Aorta (tissue), 5 donors: ENCODE results near the gene EFCAB10. TPM values are rescaled to one million over a fixed set of nuclear protein-coding genes. Genes with fewer than 3 reads are reported as not detected.

Experiments used
- ATAC-seq: fragments of 200-7000 bp; cut with Tn5 transposase; one replicate; pipeline ENCODE4 v1.9.1; 2022; ENCODE audit warnings: moderate library complexity; ENCODE audit not compliant: low FRiP score
- DNase-seq, 2 donors: peaks; one replicate each; pipeline ENCODE4 v3.0.0-alpha.2; 2020
- H3K27ac ChIP-seq, 2 donors: one replicate each; pipeline ENCODE4 v1.5.1; 2013; ENCODE audit warnings: low read length in 2 of 2, mild to moderate bottlenecking in 2 of 2, moderate library complexity in 2 of 2, control low read depth in 1 of 2, inconsistent platforms in 1 of 2, low read depth in 1 of 2
- H3K27me3 ChIP-seq, 2 donors: one replicate each; pipeline ENCODE4 v1.6.1; 2013; ENCODE audit warnings: control low read depth in 1 of 2, low read length in 1 of 2, mild to moderate bottlenecking in 1 of 2, moderate library complexity in 1 of 2; ENCODE audit not compliant: insufficient read depth in 2 of 2, control insufficient read depth in 1 of 2
- H3K36me3 ChIP-seq, 2 donors: one replicate each; pipeline ENCODE4 v1.6.1; 2013; ENCODE audit warnings: control low read depth in 1 of 2, low read length in 1 of 2, mild to moderate bottlenecking in 1 of 2; ENCODE audit not compliant: insufficient read depth in 2 of 2, control insufficient read depth in 1 of 2
- H3K4me1 ChIP-seq, 2 donors: one replicate each; pipeline ENCODE4 v1.6.1; 2013; ENCODE audit warnings: low read length in 2 of 2, control low read depth in 1 of 2, mild to moderate bottlenecking in 1 of 2, moderate library complexity in 1 of 2; ENCODE audit not compliant: insufficient read depth in 2 of 2, control insufficient read depth in 1 of 2
- H3K4me3 ChIP-seq, 2 donors: one replicate each; pipeline ENCODE4 v1.5.1; 2013; ENCODE audit warnings: low read length in 2 of 2, control low read depth in 1 of 2, mild to moderate bottlenecking in 1 of 2
- H3K9me3 ChIP-seq: one replicate; pipeline ENCODE4 v1.6.1; 2013; ENCODE audit warnings: mild to moderate bottlenecking, low read length; ENCODE audit not compliant: control insufficient read depth
- WGBS, 2 donors: extraction: QIAGEN DNeasy Blood & Tissue Kit; methylation state at CpG; one replicate each; pipeline ENCODE4 v1.1.7; 2013; 5-methylcytosine and 5-hydroxymethylcytosine counted together
- intact Hi-C, 2 donors: fragments of 100-400 bp; cut with DNase I; formaldehyde crosslinking; loops; one replicate each; pipeline versions ENCODE4 v1.14.2 to v1.15.0; 2022
- polyA plus RNA-seq, 2 donors: library from polyadenylated mRNA; stranded (reverse); fragments of 200-250 nt; gene quantifications; one replicate each; pipeline ENCODE4 v1.2.3, GENCODE V29; 2013
- total RNA-seq, 2 donors: library from RNA; stranded (reverse); fragmentation: NEBNext Ultra II Directional; extraction: Animal tissue kit (Norgen Biotek cat#: 25700); gene quantifications; one replicate each; pipeline ENCODE4 v1.2.1, GENCODE V29; 2021
- donor health status: healthy with polysubstance abuse.
- donor health status: Bipolar disorder and iron deficiency.
- donor health status: DM: no; HTN: no; CAD: no.
- donor health status: DM: no; HTN: no; CAD: no.
- donor health status: DM: yes; HTN: yes; CAD: no.

Gene EFCAB10
- total and polyA plus RNA-seq, 4 donors: not detected

DNA sequence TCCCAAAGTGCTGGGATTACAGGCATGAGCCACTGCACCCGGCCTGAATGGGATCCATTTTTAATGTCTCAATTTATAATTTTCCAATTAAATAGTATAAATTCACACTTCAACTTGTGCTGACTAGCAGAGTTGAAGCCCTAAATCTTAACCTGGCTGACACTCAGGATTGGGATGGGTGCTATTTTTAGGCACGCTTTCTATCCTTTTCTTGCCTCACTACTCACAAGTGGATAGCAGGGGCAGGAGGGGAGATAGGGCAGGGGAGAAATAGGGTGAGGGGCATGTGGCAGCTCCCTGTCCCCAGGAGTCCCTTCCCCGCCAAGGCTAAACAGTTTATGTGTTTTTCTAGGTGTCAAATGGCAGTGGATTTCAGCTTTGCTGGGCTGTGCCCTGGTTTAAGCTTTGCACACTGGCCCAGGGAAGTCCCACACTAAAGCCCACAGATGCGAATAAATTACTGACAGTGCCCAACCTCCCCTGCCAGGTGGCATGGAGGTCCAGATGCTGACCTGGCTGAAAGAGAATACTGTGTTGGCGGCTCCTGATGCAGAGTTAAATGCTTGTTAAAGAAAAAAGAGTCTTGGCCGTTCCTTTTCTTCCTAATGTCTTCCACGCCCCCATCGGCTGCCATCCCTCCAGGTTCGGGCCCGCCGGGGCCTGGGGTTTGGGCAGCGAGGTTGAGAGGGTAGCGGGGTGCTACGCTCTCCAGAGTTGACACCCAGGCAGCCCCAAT lies 36.2 kb upstream of the EFCAB10 start:
- Histone ChIP-seq H3K36me3 (no peaks in the 10 kb centered on the region), H3K27me3 (no peaks in the 10 kb centered on the region), H3K9me3 (no peaks in the 10 kb centered on the region), H3K27ac (no peak overlapping the region), H3K4me3 (no peak overlapping the region), H3K4me1 (no peaks in the 10 kb centered on the region)
- intact Hi-C loops: no loop called here
- peak in 1 of 2 donors; percentile 68 for DNase-seq
- ATAC-seq: no peak
- WGBS, 2 donors: 97% methylated on average over 14 of the region's 14 CpGs

DNA sequence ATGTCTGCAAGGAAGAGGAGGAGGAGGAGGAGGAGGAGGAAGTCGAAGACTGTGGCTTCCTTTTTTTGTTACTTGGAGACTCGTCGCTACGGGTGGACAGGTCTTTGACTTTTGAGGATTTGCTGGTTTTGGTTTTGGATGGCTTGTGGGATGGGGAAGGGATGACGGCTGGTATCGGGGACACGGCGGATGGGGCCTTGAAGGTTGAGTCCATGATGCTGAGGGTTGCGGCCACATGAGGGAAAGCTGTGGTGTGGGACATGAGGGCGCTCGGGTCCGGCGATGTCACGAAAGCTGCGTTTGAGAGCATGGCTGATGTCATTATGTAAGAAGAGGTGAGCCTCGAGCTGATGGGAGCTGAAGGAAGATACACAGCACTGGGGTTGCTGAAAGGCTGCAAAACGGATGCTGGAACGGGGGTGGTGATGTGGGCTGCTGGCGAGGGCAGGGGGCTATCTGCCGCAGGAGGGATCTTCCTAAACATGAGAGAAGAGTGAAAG lies 33.1 kb upstream of the EFCAB10 start:
- ATAC-seq: no peak
- no peaks in the 10 kb centered on the region for H3K9me3 ChIP-seq
- WGBS, 2 donors: 94 to 95% methylated on average over 20 of the region's 20 CpGs
- no peaks in the 10 kb centered on the region for H3K36me3 ChIP-seq
- H3K27ac ChIP-seq: no peak overlapping the region
- no peak for DNase-seq
- H3K4me1 ChIP-seq: no peaks in the 10 kb centered on the region
- no peak overlapping the region for H3K4me3 ChIP-seq
- intact Hi-C loops: no loop called here
- H3K27me3 ChIP-seq: no peaks in the 10 kb centered on the region

DNA sequence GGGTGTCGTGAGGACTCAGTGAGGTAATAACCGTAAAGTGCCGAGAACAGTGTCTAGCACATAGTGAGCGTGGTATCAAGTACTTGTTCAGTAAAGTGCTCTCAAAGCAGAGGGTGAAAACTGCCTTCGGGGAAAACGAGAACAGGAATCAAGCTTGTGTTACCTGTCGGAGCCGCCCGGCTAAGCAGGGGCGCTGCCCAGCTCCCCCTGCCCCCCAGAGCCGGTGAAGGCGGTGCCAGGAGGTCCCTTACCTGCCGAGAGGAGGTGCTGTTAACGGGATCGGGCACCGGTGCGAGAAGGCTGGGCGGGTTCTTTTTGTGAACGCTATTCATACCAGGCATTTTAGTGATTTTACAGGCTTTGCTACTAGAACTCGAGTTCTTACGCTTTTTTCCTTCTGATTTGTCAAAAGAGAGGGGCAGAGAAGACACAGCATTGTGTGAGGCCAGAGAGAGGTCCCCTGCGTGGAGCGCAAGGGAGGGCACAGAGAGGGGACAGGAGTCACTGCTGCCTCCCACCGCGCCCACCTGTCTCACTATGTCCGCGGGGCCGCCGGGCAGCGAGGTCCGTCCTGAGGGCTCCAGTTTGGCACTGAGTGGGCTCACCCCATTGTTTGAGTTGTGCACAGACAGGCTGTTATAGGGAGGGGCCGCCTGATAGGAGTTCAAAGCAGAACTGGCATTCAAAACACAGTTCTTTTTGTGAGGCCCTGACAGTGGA lies 32.5 kb upstream of the EFCAB10 start:
- Histone ChIP-seq H3K36me3 (no peaks in the 10 kb centered on the region), H3K4me1 (no peaks in the 10 kb centered on the region), H3K27me3 (no peaks in the 10 kb centered on the region), H3K4me3 (no peak overlapping the region), H3K9me3 (no peaks in the 10 kb centered on the region), H3K27ac (no peak overlapping the region)
- ATAC-seq: no peak
- 95 to 96% methylated on average over 32 of the region's 32 CpGs for WGBS, 2 donors
- no peak for DNase-seq
- intact Hi-C loops: no loop called here

DNA sequence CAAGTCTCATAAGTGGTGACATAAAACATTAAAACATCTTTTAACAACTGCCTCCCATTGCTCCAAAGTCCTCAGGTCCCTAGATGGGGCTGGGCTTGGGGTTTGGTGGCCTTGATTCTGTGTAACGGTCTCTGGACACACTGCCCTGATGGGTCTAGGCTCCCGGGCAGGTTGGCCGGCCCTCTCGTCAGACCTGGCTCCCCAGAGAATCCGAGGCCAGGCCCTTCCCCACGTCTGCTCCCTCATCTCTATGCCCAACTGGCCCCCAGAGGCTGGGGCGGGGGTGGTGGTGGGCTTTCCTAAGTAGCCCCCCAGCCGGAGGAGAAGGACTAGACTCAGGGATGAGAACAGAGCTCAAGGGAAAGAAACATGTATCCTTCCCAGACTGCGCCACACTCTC lies 31.5 kb upstream of the EFCAB10 start:
- 95% methylated on average over 9 of the region's 9 CpGs for WGBS, 2 donors
- Histone ChIP-seq H3K27me3 (no peaks in the 10 kb centered on the region), H3K36me3 (no peaks in the 10 kb centered on the region), H3K4me1 (no peaks in the 10 kb centered on the region), H3K4me3 (no peak overlapping the region), H3K27ac (no peak overlapping the region), H3K9me3 (no peaks in the 10 kb centered on the region)
- intact Hi-C loops: no loop called here
- DNase-seq (no peak), ATAC-seq (no peak)

DNA sequence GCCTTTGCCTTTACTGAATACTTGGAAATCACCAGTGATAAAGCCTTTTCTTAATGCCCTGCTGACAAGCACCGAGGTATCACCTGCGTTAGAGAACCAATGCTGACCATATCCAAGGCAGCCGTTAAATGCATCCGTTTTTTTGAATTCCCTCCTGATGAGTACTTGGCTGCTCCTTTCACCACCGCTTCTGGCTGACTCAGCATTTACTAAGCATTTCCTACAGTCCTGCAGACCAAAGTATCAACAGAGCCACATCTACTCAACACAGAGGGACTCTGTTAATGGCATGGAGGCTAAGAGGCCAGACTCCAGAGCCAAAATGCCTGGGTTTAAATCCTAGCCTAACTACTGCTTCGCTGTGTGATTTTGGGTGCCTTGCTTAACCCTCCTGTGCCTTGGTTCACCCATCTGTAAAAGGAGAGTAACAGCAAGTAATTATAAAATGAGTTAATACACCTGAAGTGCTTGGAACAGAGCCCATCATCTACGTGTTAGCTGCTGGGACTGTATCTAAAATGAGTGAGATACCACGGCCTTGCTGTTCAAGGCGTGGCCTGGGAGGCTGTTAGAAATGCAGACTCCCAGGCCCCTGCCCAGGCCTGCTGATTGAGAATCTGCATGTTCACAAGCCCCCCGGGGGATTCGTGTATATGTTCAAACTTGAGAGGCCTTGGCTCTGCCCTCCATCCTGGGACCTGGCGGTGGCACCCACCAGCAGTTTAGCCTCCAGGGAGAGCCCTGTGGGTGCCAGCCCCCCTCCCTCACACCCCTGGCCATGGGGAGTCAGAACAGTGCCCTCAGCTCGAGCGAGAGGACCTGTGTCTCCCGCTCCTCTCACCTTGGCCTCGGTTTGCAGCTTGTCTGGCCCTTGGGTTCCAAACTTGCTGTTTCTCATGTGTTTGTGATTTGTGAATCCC lies 30.8 kb upstream of the EFCAB10 start:
- no peak for ATAC-seq
- intact Hi-C loops: no loop called here
- 89 to 90% methylated on average over 16 of the region's 16 CpGs for WGBS, 2 donors
- H3K9me3 ChIP-seq: no peaks in the 10 kb centered on the region
- no peak overlapping the region for H3K27ac ChIP-seq
- DNase-seq: peak in 1 of 2 donors; percentile 44
- no peaks in the 10 kb centered on the region for H3K4me1 ChIP-seq
- no peaks in the 10 kb centered on the region for H3K36me3 ChIP-seq
- H3K27me3 ChIP-seq: no peaks in the 10 kb centered on the region
- H3K4me3 ChIP-seq: no peak overlapping the region

DNA sequence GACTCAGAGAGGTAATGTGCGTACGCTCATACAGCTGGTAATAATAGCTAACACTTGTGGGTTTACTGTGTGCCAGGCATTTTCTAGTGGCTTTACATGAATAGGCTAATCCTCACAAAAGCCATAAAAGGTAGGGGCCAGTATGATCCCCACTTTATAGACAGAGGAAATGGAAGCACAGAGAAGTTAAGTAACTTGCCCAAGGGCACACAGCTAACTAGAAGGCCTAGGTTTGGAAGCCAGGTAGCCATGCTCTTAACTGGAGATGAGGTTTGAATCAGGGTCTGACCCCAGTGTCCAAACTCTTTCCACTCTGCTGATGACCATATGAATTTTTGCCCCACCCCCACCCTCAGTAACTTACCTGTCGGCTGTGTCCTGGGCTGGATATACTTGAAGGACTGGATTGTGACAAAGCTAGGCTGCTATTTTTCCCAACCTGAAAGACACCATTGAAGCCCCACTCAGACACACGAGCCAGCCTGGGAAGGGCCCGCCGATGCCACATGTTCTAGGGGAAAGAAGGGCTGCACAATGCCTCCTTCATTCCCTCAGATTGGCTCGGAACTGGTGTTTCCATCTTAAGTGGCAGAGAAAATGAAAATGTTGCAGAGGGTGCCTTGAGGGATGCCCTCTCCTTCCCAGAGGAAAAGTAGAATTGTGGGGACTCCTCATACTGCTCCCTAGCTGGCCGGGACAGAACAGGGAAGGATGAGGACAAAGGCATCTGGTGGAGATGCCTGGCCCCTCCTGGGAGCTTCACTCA lies 29.1 kb upstream of the EFCAB10 start:
- intact Hi-C loops: no loop called here
- peak in 1 of 2 donors; percentile 47 for DNase-seq
- 93 to 94% methylated on average over 8 of the region's 8 CpGs for WGBS, 2 donors

DNA sequence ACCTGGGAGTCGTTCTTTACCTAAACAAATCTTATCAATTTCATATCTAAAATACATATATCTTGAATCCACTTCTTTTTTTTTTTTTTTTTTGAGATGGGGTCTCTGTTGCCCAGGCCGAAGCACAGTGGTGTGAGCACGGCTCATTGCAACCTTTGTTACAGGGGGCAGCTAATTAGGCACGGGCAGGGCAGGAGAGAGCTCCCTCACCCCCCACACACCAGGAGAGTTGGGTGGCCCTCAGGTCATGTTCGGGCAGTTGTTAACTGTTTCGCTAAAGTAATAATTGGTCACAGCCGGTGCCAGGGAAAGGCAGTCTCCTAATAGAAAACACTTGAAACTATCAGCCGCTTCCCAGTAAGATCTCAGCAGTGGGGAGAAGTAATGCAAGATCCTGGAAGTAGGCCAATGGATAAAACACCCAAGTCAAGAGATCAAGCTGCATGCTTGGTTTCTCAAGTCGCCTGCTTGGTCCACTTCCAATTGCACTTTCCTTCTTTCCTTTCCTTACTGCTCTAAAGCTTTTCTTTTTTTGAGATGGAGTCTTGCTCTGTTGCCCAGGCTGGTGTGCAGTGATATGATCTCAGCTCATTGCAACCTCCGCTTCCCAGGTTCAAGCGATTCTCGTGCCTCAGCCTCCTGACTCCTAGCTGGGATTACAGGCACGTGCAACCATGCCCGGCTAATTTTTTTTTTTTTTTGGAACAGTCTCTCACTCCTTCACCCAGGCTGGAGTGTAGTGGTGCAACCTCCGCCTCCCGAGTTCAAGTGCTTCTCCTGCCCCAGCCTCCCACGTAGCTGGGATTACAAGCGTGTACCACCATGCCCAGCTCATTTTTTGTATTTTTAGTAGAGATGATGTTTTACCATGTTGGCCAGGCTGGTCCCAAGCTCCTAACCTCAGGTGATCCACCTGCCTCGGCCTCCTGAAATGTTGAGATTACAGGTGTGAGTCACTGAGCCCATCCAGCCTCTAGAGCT lies 21.3 kb upstream of the EFCAB10 start:
- intact Hi-C loops: no loop called here
- Histone ChIP-seq H3K4me3 (no peak overlapping the region), H3K4me1 (no peaks in the 10 kb centered on the region), H3K9me3 (no peaks in the 10 kb centered on the region), H3K36me3 (no peaks in the 10 kb centered on the region), H3K27me3 (no peaks in the 10 kb centered on the region), H3K27ac (no peak overlapping the region)
- WGBS, 2 donors: 76 to 80% methylated on average over 19 of the region's 19 CpGs
- DNase-seq: peak in 1 of 2 donors; percentile 38
- no peak for ATAC-seq

More for the DNA sequence above, 29.1 kb upstream of the EFCAB10 start:
- ATAC-seq: no peak
- Histone ChIP-seq H3K27me3 (no peaks in the 10 kb centered on the region), H3K4me3 (no peak overlapping the region), H3K9me3 (no peaks in the 10 kb centered on the region), H3K36me3 (no peaks in the 10 kb centered on the region), H3K4me1 (no peaks in the 10 kb centered on the region), H3K27ac (no peak overlapping the region)
